Vagina (tissue), 2 donors: ENCODE measurements around the gene RRAD. TPM values are rescaled to one million over a fixed set of nuclear protein-coding genes. Genes with fewer than 3 reads are reported as not detected.

Source experiments
- DNase-seq, 2 donors: peaks; one replicate each; pipeline ENCODE4 v3.0.0-alpha.2; 2017; ENCODE audit errors: extremely low spot score in 2 of 2
- H3K27ac ChIP-seq: fragments of 200-600 bp; sonication (generic); one replicate; pipeline ENCODE4 v1.5.1; 2019
- H3K27me3 ChIP-seq: fragments of 200-600 bp; sonication (generic); one replicate; pipeline ENCODE4 v1.5.1; 2019
- H3K36me3 ChIP-seq, 2 donors: fragments of 200-600 bp; sonication (generic); one replicate each; pipeline ENCODE4 v1.5.1; 2017 to 2019
- H3K4me1 ChIP-seq: fragments of 200-600 bp; sonication (generic); one replicate; pipeline ENCODE4 v1.5.1; 2019
- H3K4me3 ChIP-seq, 2 donors: fragments of 200-600 bp; sonication (generic); 1 replicate in 1 of 2; 2 replicates in 1 of 2; pipeline ENCODE4 v1.5.1; 2016 to 2019
- H3K9me3 ChIP-seq: fragments of 200-600 bp; sonication (generic); one replicate; pipeline ENCODE4 v1.5.1; 2019
- POLR2A ChIP-seq, 2 donors: fragments of 450-650 bp; IDR thresholded peaks; one replicate each; pipeline ENCODE4 v1.6.1; 2017; ENCODE audit warnings: antibody characterized with exemption in 2 of 2, mild to moderate bottlenecking in 2 of 2, moderate library complexity in 2 of 2
- POLR2AphosphoS5 ChIP-seq, 2 donors: sonication (generic); formaldehyde crosslinking; IDR thresholded peaks; one replicate each; pipeline ENCODE4 v1.9.0; 2017; ENCODE audit warnings: antibody characterized with exemption in 2 of 2, mild to moderate bottlenecking in 2 of 2, low read depth in 1 of 2; ENCODE audit not compliant: insufficient read depth in 1 of 2
- intact Hi-C: fragments of 100-400 bp; cut with DNase I; formaldehyde crosslinking; loops from one replicate; pipeline ENCODE4 v1.15.1; 2023
- total RNA-seq: library from RNA; depleted of rRNA; stranded (reverse); fragments of >200 nt; gene quantifications from one replicate; pipeline ENCODE4 v1.2.3, GENCODE V29; 2016
- TF ChIP-seq, protein P1 (sequence below), 3 experiments: fragments of 450-650 bp in 2 of 3; fragments of 200-600 bp in 1 of 3; sonication (generic) in 1 of 3; IDR thresholded peaks; one replicate each; pipeline ENCODE4 v1.5.1; 2017 to 2019; ENCODE audit warnings: antibody characterized with exemption in 3 of 3, mild to moderate bottlenecking in 2 of 3, moderate library complexity in 2 of 3

The RRAD gene
- total RNA-seq, 1 donor from 2014 or later = 49.1 TPM

DNA sequence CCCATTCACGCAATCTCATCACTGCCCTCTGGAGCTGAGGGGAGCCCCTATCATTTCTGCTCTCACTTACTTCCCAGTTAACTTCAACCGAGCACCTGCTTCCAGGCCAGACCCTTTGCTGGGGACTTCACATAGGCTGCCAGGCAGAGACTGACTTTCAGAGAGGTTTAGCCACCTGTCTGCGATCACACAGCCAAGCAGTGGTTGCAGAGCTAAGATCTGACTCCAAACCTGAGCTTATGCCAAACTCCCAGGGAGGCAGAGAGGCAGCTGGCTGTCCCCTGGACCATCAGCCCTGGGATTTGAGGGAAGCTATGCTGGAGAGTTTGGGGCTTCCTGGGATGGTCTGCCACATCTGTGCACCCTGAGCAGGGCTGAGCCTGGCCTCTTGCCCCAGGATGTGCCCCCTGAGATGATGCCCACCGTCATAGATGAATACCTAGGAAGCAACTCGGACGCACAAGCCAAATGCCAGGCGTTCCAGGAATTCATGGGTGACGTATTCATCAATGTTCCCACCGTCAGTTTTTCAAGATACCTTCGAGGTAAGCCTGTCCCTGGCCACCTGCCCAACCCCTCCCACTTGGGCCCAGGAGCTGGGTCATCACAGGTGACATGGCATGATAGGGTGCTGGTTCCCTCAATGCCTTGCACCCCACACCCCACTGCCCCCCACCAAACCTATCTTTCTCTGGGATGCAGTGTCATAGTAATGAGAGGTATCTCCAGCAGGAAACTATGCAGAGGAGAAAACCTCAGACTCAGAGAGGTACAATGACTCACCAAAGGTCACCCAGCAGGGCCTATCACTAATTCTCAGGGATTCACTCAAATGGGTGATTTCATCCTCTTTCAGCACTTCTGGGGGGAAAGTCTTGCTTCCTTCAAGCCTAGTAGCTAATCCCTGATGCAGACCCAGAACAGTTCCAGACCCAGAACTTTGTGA, 45.7 kb upstream of the RRAD start:
- H3K36me3 ChIP-seq = no peaks in the 10 kb centered on the region
- no peak overlapping the region for H3K4me3 ChIP-seq
- DNase-seq = no peak
- TF ChIP-seq POLR2AphosphoS5 (IDR thresholded peaks at IDR 0.05; ENCODE audit: insufficient read depth in 1 of 2, low read depth in 1 of 2) (no peak), POLR2A (IDR thresholded peaks at IDR 0.05) (no peak)
- TF ChIP-seq, protein P1, sequence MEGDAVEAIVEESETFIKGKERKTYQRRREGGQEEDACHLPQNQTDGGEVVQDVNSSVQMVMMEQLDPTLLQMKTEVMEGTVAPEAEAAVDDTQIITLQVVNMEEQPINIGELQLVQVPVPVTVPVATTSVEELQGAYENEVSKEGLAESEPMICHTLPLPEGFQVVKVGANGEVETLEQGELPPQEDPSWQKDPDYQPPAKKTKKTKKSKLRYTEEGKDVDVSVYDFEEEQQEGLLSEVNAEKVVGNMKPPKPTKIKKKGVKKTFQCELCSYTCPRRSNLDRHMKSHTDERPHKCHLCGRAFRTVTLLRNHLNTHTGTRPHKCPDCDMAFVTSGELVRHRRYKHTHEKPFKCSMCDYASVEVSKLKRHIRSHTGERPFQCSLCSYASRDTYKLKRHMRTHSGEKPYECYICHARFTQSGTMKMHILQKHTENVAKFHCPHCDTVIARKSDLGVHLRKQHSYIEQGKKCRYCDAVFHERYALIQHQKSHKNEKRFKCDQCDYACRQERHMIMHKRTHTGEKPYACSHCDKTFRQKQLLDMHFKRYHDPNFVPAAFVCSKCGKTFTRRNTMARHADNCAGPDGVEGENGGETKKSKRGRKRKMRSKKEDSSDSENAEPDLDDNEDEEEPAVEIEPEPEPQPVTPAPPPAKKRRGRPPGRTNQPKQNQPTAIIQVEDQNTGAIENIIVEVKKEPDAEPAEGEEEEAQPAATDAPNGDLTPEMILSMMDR (IDR thresholded peaks at IDR 0.05) = no peak
- no peak overlapping the region for H3K27ac ChIP-seq
- H3K9me3 ChIP-seq = no peaks in the 10 kb centered on the region
- H3K27me3 ChIP-seq = no peaks in the 10 kb centered on the region
- intact Hi-C loops = no loop called here
- no peaks in the 10 kb centered on the region for H3K4me1 ChIP-seq

DNA sequence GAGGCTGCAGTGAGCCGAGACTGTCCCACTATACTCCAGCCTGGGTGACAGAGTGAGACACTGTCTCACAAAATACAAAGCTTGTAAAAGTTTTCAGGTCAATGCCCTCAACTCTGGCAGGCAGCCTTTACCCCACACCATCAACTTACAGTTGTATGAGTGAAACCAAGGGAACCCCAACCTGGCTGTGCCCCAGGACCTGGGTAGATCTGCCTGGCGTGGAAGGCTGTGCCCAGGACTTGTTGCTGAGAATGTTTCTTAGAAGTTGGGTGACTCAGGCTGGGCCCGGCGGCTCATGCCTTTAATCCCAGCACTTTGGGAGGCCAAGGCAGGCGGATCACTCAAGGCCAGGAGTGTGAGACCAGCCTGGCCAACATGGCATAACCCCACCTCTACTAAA, 43.5 kb upstream of the RRAD start:
- no peak for TF ChIP-seq POLR2A (IDR thresholded peaks at IDR 0.05)
- no peak for TF ChIP-seq POLR2AphosphoS5 (IDR thresholded peaks at IDR 0.05; ENCODE audit: insufficient read depth in 1 of 2, low read depth in 1 of 2)
- TF ChIP-seq, protein P1 (IDR thresholded peaks at IDR 0.05) = no peak
- Histone ChIP-seq H3K4me3 (no peak overlapping the region), H3K4me1 (no peaks in the 10 kb centered on the region), H3K27ac (no peak overlapping the region), H3K36me3 (no peaks in the 10 kb centered on the region), H3K27me3 (no peaks in the 10 kb centered on the region), H3K9me3 (no peaks in the 10 kb centered on the region)
- DNase-seq = no peak
- intact Hi-C loops = no loop called here

DNA sequence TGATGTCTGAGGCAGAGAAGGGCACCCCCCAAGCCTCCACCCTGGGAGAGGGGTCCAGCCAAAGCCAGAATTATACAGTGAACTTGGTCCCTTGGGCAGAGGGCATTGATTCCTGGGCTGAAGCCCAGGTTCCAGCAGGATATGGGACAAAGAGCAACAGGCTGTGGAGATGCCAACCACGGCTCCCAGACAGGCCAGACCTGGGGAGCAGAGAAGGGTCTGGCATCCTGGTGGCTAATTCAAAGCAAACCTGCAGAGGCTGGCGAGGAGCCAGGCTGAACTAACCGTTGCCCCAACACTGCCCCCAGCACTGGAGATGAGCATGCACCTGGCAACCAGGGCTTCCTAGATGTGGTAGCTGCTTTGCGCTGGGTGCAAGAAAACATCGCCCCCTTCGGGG, 38.7 kb upstream of the RRAD start:
- TF ChIP-seq, protein P1 (IDR thresholded peaks at IDR 0.05) = no peak
- TF ChIP-seq POLR2AphosphoS5 (IDR thresholded peaks at IDR 0.05; ENCODE audit: insufficient read depth in 1 of 2, low read depth in 1 of 2) (no peak), POLR2A (IDR thresholded peaks at IDR 0.05) (no peak)
- Histone ChIP-seq H3K27ac (no peak overlapping the region), H3K36me3 (no peaks in the 10 kb centered on the region), H3K4me3 (no peak overlapping the region), H3K4me1 (peaks cover 8% of the 10 kb centered on the region), H3K27me3 (no peaks in the 10 kb centered on the region), H3K9me3 (no peaks in the 10 kb centered on the region)
- DNase-seq = no peak
- intact Hi-C loops = no loop called here

DNA sequence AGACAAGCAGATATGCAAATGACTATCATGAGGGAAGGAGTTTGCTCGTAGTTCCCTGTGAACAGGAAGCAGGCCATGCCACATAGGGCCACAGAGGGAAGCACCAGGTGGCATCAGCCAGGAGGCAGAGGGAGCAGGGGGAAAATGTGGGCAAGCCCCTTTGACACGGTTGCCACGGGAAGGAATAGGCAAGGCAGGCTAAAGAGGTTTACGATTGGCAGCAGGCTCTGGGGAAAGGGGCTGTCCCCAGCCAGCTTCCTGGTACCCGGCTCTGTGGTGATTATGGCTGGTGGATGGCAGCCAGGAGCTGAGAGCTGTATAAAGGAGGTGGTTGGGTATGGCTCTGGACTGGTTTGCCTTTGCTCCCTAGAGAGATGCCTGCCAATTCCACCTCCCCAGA, 36.6 kb upstream of the RRAD start:
- Histone ChIP-seq H3K27ac (no peak overlapping the region), H3K36me3 (no peaks in the 10 kb centered on the region), H3K4me3 (no peak overlapping the region), H3K9me3 (no peaks in the 10 kb centered on the region), H3K4me1 (peaks cover 8% of the 10 kb centered on the region), H3K27me3 (no peaks in the 10 kb centered on the region)
- intact Hi-C loops = no loop called here
- no peak for DNase-seq
- TF ChIP-seq, protein P1 (IDR thresholded peaks at IDR 0.05) = no peak
- no peak for TF ChIP-seq POLR2A (IDR thresholded peaks at IDR 0.05)
- no peak for TF ChIP-seq POLR2AphosphoS5 (IDR thresholded peaks at IDR 0.05; ENCODE audit: insufficient read depth in 1 of 2, low read depth in 1 of 2)
